T47D (cell line): ENCODE data around the gene IGFALS.

ENCODE experiments used
- DNase-seq, 2 experiments: peaks; one replicate each; pipeline versions ENCODE4 v3.0.0 to v3.0.0-alpha.2; 2011 to 2012; ENCODE audit warnings: low read depth in 1 of 2, low spot score in 1 of 2
- JUND ChIP-seq: IDR thresholded peaks from 2 replicates; pipeline ENCODE4 v1.6.1; 2012; ENCODE audit warnings: low read depth
- in situ Hi-C: cut with HindIII; loops from 2 replicates; pipeline ENCODE4 v1.10.0; 2016; ENCODE audit warnings: low sequenced_read_pairs, low pct_unique_long_range_greater_than_20kb

Gene IGFALS

DNA sequence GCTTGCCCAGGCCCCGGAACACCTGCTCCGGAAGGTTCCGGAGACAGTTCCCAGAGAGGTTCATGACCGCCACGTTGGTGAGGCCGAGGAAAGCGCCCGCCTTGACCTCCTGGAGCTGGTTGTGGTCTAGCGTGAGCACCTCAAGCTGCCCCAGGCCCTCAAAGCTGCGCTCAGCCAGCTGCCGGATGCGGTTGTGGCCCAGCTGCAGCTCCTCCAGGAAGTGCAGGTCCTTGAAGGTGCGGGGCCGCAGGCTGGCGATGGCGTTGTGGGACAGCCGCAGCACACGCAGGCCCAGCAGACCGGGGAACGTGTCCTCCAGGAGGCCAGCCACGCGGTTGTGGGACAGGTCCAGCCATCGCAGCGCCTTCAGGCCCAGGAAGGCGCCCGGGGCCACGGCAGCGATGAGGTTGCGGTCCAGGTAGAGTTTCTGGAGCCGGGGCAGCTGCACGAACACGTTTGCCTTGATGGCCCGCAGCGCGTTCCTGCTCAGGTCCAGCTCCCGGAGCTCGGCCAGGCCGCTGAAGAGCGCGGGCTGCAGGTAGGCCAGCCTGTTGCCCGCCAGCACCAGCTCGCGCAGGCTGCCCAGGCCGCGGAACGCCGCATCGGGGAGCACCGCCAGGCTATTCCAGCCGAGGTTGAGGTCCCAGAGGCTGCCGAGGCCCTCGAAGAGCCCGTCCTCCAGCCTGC is 2.1 kb downstream of the IGFALS start:
- TF ChIP-seq JUND, result no peak

GRCh38 chr16:1790611-1791255 is 2.8 kb downstream of the IGFALS start:
- in situ Hi-C loops, result no loop called here
- TF ChIP-seq JUND, result no peak
- DNase-seq, result no peak

More for the DNA sequence above, 2.1 kb downstream of the IGFALS start:
- in situ Hi-C loops, result no loop called here
- DNase-seq, result no peak

- no peak for DNase-seq
- in situ Hi-C loops, result no loop called here
- no peak for TF ChIP-seq JUND
These were observed 3.3 kb downstream of the IGFALS start for GRCh38 chr16:1790261-1790610.

- in situ Hi-C loops, result no loop called here
- no peak for TF ChIP-seq JUND
- no peak for DNase-seq
These were observed 3.9 kb downstream of the IGFALS start for GRCh38 chr16:1789643-1790045.

- in situ Hi-C loops, result no loop called here
- no peak for TF ChIP-seq JUND
These were observed 4.8 kb downstream of the IGFALS start for GRCh38 chr16:1788708-1789100.

DNA sequence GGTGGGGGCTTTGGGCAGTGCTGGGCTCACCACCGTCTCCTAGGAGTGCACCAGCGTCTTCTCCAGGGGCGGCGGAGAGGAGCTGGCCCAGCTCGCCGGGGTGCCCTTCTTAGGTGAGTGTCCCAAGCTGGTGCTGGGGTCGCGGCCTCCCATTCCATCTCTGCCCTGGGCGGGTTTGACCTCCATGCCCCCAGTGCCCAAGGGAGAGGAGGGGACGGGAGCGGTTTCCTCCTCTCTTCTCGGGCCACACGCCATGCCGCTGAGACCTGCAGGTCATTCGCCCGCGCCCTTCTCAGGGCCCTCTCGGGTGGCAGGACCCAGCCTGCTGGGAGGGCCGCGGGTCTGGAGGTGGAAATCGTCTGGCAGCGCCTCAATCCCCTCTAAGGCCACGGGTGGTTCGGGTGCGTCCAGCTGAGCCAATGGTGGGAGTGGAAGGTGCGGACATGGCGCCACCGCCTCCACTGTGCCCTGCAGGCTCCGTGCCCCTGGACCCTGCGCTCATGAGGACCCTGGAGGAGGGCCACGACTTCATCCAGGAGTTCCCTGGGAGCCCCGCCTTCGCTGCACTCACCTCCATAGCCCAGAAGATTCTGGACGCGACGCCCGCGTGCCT is 5.3 kb downstream of the IGFALS start:
- in situ Hi-C loops, result no loop called here
- DNase-seq, result no peak
- no peak for TF ChIP-seq JUND

More at GRCh38 chr16:1788708-1789100, 4.8 kb downstream of the IGFALS start:
- DNase-seq, result no peak

DNA sequence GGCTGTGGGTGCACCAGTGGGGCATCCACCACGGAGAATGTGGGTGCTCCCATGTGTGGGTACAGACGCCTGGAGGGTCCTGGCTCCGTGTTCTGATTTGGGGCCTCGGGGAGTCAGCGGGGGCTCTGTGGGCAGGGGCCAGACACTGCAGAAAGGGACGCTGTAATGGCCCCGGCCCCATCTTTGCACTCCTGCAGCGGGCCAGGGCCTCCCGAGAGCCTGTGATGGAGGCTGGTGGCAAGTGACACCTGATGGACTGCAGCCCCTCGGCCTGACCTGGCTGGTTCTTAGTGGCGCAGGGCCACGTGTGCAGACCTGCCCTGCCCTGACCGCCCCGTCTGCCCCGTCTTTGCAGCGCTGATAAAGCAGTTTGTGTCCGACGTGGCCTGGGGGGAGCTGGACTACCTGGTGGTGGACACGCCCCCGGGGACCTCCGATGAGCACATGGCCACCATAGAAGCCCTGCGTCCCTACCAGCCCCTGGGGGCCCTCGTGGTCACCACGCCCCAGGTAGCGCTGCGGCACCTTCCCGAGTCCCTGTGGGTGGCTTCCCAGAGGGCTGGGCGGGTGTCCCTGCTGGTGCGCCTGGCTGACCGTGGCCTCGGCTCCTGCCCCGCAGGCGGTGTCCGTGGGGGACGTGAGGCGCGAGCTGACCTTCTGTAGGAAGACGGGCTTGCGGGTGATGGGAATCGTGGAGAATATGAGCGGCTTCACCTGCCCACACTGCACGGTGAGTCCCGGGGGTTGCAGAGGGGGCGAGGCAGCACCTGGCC is 6.0 kb downstream of the IGFALS start:
- DNase-seq, result no peak
- TF ChIP-seq JUND, result no peak
- in situ Hi-C loops, result no loop called here

DNA sequence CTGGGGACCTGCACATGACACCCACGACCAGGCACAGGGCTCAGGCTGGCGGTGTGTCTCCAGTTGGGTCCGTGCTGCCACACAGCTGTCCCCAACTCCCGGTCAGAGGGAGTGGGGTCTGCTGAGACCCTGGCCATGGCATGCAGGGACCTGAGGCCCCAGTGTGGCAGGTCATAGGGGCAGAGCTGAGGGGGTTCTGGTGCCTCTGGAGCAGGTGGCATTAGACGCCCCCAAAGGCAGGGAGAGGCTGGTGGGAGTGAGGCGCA is 6.5 kb downstream of the IGFALS start:
- no peak for DNase-seq
- TF ChIP-seq JUND, result no peak
- in situ Hi-C loops, result no loop called here

DNA sequence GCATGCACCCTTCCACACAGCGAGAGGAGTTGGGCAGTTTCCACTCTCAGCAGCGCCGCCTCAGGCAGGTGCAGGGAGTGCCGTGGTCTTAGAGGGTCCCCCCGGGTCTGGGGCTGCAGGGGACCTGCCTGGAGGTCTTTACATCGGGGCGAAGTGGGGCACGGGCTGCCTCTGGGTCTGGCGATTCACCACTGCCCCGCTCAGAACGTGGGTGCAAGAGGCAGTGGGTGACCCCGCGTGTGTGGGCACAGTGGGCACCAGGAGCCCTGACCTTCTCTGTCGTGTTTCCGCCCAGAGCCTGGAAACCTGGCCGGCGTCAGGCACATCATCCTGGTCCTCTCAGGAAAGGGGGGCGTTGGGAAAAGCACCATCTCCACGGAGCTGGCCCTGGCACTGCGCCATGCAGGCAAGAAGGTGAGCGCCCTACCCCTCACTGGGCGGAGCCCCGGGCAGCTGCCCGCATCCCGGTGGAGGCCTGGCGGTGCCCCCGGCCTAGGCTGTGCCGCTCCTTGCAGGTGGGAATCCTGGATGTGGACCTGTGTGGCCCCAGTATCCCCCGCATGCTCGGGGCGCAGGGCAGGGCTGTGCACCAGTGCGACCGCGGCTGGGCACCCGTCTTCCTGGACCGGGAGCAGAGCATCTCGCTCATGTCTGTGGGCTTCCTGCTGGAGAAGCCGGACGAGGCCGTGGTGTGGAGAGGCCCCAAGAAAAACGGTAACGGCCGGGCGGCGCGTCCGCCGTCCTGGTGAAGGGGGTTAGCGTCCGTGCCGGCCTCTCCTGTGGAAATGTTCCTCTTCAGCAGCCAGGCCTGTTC is 7.1 kb downstream of the IGFALS start:
- DNase-seq, result no peak
- no peak for TF ChIP-seq JUND
- in situ Hi-C loops, result no loop called here

DNA sequence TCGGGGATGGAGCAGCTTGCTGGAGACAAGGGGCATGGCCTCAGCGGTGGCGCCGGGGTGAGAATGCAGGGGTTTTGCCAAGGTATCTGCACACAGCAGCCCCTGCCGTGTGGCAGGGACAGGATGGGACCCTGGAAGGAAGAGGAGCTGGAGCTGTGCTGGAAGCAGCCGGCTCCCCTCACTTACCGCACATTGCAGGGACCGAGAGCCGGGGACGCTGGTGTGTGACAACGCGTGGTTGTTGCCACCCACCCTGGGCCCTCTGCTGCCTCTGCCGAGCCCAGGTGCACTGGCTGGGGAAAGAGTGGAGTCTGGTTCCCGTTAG is 7.7 kb downstream of the IGFALS start:
- no peak for TF ChIP-seq JUND
- DNase-seq, result no peak
- in situ Hi-C loops, result no loop called here

DNA sequence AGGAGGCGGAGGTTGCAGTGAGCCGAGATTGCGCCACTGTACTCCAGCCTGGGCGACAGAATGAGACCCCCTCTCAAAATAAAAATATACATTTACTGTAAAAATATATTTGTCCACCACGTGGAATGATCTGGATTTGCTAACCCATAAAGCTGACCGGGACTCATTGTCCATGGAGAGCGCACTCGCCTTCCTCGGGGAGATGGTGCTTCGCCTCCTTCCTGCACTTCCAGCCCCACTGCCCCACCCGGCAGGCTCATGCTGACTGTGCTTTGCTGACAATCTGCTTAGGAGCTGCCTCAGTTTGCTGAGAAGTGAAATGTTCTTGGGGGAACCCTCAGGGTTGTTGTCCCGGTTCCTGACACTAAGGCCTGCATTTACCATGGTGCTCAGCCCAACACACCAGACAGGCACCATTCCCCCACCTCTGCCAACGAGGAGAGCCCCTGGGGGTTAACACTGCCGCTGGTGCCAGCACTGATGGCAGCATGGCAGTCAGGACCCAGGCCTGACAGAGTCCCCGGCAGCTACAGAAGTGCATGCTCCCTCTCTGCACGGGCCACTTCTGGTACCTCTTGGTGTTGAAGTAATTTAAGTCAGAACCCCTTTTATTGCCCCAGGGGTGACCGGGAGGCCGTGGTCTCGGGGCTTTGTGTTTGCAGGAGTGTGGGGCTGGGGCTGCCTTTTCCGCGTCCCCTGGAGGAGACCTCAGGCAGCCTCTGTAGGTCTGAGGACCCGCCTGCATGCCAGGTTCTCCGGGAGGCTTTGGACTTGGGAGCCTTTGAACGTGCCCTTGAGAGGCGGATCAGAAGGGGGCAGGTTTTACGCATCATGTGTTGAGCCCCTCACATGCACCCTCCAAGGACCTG is 8.3 kb downstream of the IGFALS start:
- no peak for TF ChIP-seq JUND
- no peak for DNase-seq
- in situ Hi-C loops, result no loop called here
